ENCODE results near the gene UGT1A5. TPM values are rescaled to one million over a fixed set of nuclear protein-coding genes. Genes with fewer than 3 reads are reported as not detected.

The UGT1A5 gene
- total RNA-seq, 1 experiment from 2014 or later: not detected

DNA sequence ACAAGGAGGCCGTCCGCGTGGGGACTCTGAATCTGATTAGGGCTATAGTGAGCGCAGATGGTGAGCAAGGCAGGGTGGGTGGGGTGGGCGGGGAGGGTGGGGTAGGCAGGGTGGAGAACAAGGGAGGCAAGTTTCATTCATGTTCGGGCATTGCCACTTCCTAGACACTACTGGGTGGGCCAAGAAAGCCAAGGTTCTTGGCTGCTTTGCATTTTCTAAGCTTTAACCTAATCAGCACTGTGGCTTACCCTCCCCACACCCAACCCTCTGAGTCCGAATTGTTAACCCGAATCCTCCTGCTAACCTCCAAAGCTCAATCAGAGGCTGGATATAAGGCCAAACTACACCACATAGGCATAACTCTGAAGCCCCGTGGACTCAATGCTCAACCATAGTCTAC, 83.5 kb downstream of the UGT1A5 start:
- no peaks in the 10 kb centered on the region for H3K4me1 ChIP-seq (ENCODE audit: insufficient read depth, low read length, poor library complexity, severe bottlenecking)
- ChIA-PET CTCF (no interaction called here), POLR2A (ENCODE audit: low non-redundant PET) (no interaction called here)
- TF ChIP-seq EZH2 (IDR thresholded peaks at IDR 0.05; ENCODE audit: borderline replicate concordance, low read depth, low read length, poor library complexity, severe bottlenecking): no peak
- TF ChIP-seq, protein P1, sequence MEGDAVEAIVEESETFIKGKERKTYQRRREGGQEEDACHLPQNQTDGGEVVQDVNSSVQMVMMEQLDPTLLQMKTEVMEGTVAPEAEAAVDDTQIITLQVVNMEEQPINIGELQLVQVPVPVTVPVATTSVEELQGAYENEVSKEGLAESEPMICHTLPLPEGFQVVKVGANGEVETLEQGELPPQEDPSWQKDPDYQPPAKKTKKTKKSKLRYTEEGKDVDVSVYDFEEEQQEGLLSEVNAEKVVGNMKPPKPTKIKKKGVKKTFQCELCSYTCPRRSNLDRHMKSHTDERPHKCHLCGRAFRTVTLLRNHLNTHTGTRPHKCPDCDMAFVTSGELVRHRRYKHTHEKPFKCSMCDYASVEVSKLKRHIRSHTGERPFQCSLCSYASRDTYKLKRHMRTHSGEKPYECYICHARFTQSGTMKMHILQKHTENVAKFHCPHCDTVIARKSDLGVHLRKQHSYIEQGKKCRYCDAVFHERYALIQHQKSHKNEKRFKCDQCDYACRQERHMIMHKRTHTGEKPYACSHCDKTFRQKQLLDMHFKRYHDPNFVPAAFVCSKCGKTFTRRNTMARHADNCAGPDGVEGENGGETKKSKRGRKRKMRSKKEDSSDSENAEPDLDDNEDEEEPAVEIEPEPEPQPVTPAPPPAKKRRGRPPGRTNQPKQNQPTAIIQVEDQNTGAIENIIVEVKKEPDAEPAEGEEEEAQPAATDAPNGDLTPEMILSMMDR (conservative IDR thresholded peaks at IDR 0.05; ENCODE audit: low read depth, low read length): no peak
- no peaks in the 10 kb centered on the region for H3K27me3 ChIP-seq (replicated peaks; ENCODE audit: insufficient read depth, low read depth, low read length, poor library complexity)
- intact Hi-C loops (cut with micrococcal nuclease; ENCODE audit: unreplicated experiment): no loop called here
- no peaks in the 10 kb centered on the region for H3K9me3 ChIP-seq (ENCODE audit: low read depth, low read length, poor library complexity, severe bottlenecking)
- H3K4me3 ChIP-seq (ENCODE audit: low read depth, low read length, poor library complexity, severe bottlenecking): no peak overlapping the region
- H3K27ac ChIP-seq (ENCODE audit: low read depth, low read length, poor library complexity, severe bottlenecking): no peak overlapping the region
- no peak for DNase-seq (ENCODE audit: low spot score)
- BruUV-seq (replicated peaks): no TSS peak
- no peaks in the 10 kb centered on the region for H3K36me3 ChIP-seq (ENCODE audit: insufficient read depth, low read length, poor library complexity, severe bottlenecking)

DNA sequence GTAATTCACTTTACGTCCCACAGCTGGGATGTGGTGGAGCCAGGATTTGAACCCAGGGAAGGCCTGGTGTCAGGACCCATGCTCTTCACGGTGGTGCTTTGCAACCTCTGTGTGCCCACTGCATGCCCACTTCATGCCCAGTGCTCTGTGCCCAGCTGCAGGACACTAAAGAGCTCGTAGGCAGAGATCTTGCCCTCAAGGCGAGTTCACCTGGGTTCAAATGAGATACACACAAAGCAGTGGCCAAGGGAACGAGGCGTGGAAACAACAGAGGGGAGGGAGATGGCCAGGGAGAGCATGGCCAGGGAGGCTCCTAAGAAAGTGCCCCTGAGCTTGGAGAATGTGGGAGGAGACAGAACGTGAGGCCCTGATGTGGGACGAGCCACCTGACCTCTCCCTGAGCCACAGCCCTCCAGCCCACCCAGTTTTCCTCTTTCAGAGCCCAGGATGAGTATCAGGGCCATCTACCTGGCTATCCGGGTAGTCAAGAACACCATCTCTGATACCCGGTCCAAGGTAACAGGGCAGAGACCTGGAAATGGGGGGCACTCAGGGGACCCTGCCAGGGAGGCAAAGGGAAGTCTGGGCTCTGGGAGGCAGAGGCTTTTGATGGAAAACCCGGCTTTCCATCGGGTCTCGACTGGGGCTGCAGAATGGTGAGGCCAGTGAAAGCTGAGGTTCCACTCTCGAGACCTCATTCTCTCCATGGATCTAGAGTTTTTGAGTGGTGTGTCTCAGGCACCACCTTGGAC, 85.8 kb downstream of the UGT1A5 start:
- no peaks in the 10 kb centered on the region for H3K4me1 ChIP-seq (ENCODE audit: insufficient read depth, low read length, poor library complexity, severe bottlenecking)
- H3K27ac ChIP-seq (ENCODE audit: low read depth, low read length, poor library complexity, severe bottlenecking): no peak overlapping the region
- no TSS peak for BruUV-seq (replicated peaks)
- no peaks in the 10 kb centered on the region for H3K36me3 ChIP-seq (ENCODE audit: insufficient read depth, low read length, poor library complexity, severe bottlenecking)
- no peak overlapping the region for H3K4me3 ChIP-seq (ENCODE audit: low read depth, low read length, poor library complexity, severe bottlenecking)
- no peak for DNase-seq (ENCODE audit: low spot score)
- CTCF ChIA-PET: no interaction called here
- H3K9me3 ChIP-seq (ENCODE audit: low read depth, low read length, poor library complexity, severe bottlenecking): no peaks in the 10 kb centered on the region
- intact Hi-C loops (cut with micrococcal nuclease; ENCODE audit: unreplicated experiment): no loop called here
- no peak for TF ChIP-seq EZH2 (IDR thresholded peaks at IDR 0.05; ENCODE audit: borderline replicate concordance, low read depth, low read length, poor library complexity, severe bottlenecking)
- TF ChIP-seq, protein P1 (conservative IDR thresholded peaks at IDR 0.05; ENCODE audit: low read depth, low read length): no peak
- POLR2A ChIA-PET (ENCODE audit: low non-redundant PET): no interaction called here
- no peaks in the 10 kb centered on the region for H3K27me3 ChIP-seq (replicated peaks; ENCODE audit: insufficient read depth, low read depth, low read length, poor library complexity)

DNA sequence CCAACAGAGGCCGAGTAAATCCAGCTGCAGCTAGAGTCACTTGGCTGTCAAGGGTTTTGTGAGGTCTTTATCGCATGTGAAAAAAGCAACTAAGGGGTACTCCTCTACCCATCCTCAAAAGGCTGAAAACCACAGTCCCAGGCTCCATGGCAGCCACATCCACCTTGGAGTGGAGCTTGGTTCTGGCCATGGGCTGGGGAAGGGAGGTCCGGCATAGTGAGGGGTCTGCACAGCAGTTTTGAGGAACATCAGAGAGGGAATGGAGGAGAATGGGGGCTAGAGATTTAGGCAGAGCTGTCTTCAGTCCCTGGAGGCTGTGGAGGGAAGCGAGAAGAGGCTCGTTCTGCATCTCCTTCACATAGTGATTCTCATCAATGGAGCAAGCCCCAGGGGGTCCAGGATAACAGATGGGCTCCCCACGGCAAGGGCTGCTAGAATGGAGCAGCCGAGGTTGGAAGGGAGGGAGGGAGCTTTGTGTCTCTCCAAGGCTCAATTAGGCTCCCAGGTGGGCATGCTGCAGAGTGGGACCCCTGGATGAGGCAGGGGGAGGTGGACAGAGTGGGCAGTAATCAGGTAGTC, 86.5 kb downstream of the UGT1A5 start:
- H3K36me3 ChIP-seq (ENCODE audit: insufficient read depth, low read length, poor library complexity, severe bottlenecking): no peaks in the 10 kb centered on the region
- H3K9me3 ChIP-seq (ENCODE audit: low read depth, low read length, poor library complexity, severe bottlenecking): no peaks in the 10 kb centered on the region
- TF ChIP-seq EZH2 (IDR thresholded peaks at IDR 0.05; ENCODE audit: borderline replicate concordance, low read depth, low read length, poor library complexity, severe bottlenecking): no peak
- TF ChIP-seq, protein P1 (conservative IDR thresholded peaks at IDR 0.05; ENCODE audit: low read depth, low read length): no peak
- POLR2A ChIA-PET (ENCODE audit: low non-redundant PET): no interaction called here
- DNase-seq (ENCODE audit: low spot score): no peak
- no TSS peak for BruUV-seq (replicated peaks)
- intact Hi-C loops (cut with micrococcal nuclease; ENCODE audit: unreplicated experiment): no loop called here
- H3K27ac ChIP-seq (ENCODE audit: low read depth, low read length, poor library complexity, severe bottlenecking): no peak overlapping the region
- no peaks in the 10 kb centered on the region for H3K4me1 ChIP-seq (ENCODE audit: insufficient read depth, low read length, poor library complexity, severe bottlenecking)
- no peak overlapping the region for H3K4me3 ChIP-seq (ENCODE audit: low read depth, low read length, poor library complexity, severe bottlenecking)
- CTCF ChIA-PET: no interaction called here
- H3K27me3 ChIP-seq (replicated peaks; ENCODE audit: insufficient read depth, low read depth, low read length, poor library complexity): no peaks in the 10 kb centered on the region

Data from A673 (cell line).